Lung (tissue), 12 donors: ENCODE measurements around the gene ASCL2. TPM values are rescaled to one million over a fixed set of nuclear protein-coding genes. Genes with fewer than 3 reads are reported as not detected.

Source experiments
- ATAC-seq: fragments of 200-7000 bp; cut with Tn5 transposase; one replicate; pipeline ENCODE4 v1.9.1; 2020; ENCODE audit warnings: moderate number of reproducible peaks; ENCODE audit not compliant: insufficient read depth, low FRiP score
- DNase-seq, 3 donors: peaks; one replicate each; pipeline ENCODE4 v3.0.0-alpha.2; 2013 to 2017
- H3K27ac ChIP-seq, 2 donors: one replicate each; pipeline ENCODE4 v1.5.1; 2013; ENCODE audit warnings: mild to moderate bottlenecking in 2 of 2, moderate library complexity in 2 of 2, control low read depth in 1 of 2, inconsistent platforms in 1 of 2, low read depth in 1 of 2, low read length in 1 of 2
- H3K27me3 ChIP-seq, 3 donors: one replicate each; pipeline ENCODE4 v1.5.1; 2013; ENCODE audit warnings: low read length in 2 of 3; ENCODE audit not compliant: control insufficient read depth in 3 of 3, insufficient read depth in 3 of 3
- H3K36me3 ChIP-seq, 4 donors: one replicate each; pipeline ENCODE4 v1.5.1; 2013; ENCODE audit warnings: low read length in 4 of 4, mild to moderate bottlenecking in 1 of 4, moderate library complexity in 1 of 4; ENCODE audit not compliant: control insufficient read depth in 4 of 4, insufficient read depth in 4 of 4
- H3K4me1 ChIP-seq, 5 donors: one replicate each; pipeline ENCODE4 v1.5.1; 2013; ENCODE audit warnings: low read length in 5 of 5, mild to moderate bottlenecking in 2 of 5, moderate library complexity in 1 of 5; ENCODE audit not compliant: control insufficient read depth in 5 of 5, insufficient read depth in 5 of 5
- H3K4me3 ChIP-seq: one replicate; pipeline ENCODE4 v1.5.1; 2013; ENCODE audit warnings: mild to moderate bottlenecking, control low read depth, moderate library complexity
- H3K9ac ChIP-seq, 2 donors: one replicate each; pipeline ENCODE4 v1.5.1; 2013; ENCODE audit warnings: low read length in 2 of 2, control low read depth in 1 of 2; ENCODE audit not compliant: insufficient read depth in 1 of 2
- H3K9me3 ChIP-seq, 4 donors: one replicate each; pipeline ENCODE4 v1.5.1; 2013; ENCODE audit warnings: low read length in 3 of 4, mild to moderate bottlenecking in 1 of 4, moderate library complexity in 1 of 4; ENCODE audit not compliant: control insufficient read depth in 4 of 4, insufficient read depth in 3 of 4
- CTCF ChIP-seq: IDR thresholded peaks from 2 replicates; pipeline ENCODE4 v1.5.1; 2012; ENCODE audit warnings: mild to moderate bottlenecking; ENCODE audit errors: control extremely low read depth, extremely low read depth
- WGBS, 2 donors: extraction: QIAGEN DNeasy Blood & Tissue Kit; methylation state at CpG; one replicate each; pipeline ENCODE4 v1.1.7; 2013; 5-methylcytosine and 5-hydroxymethylcytosine counted together
- polyA plus RNA-seq, 2 donors: library from polyadenylated mRNA; stranded (reverse); fragments of 200-250 nt; gene quantifications; one replicate each; pipeline ENCODE4 v1.2.1, GENCODE V29; 2013
- total RNA-seq, 2 donors: library from RNA; depleted of rRNA in 1 of 2; stranded (reverse); fragments of >200 nt in 1 of 2; gene quantifications; one replicate each; pipeline ENCODE4 v1.2.1, GENCODE V29; 2014 to 2021
- donor health status: control.
- donor health status: control.
- donor health status: Bipolar disorder and iron deficiency.
- donor health status: healthy.
- donor health status: DM: yes; HTN: yes; CAD: no.

Gene ASCL2
- total and polyA plus RNA-seq, 4 donors = 0.94 to 2.4 (median 2.2) TPM; not detected in 1

DNA sequence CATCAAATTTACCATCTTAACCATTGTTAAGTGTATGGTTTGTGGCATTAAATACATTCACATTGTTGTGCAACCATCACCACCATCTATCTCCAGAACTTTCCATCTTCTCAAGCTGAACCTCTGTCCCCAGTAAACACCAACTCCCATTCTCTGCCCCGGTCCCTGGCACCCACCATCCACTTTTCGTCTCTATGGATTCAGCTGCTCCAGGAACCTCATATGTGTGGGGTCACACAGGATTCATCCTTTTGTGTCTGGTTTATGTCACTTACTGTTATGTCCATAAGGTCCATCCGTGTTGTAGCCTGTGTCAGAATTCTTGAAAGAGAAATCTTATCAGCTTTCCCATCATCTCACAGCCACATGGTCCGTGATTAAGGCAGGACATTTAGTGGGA, 47.7 kb upstream of the ASCL2 start:
- H3K4me1 ChIP-seq = peaks cover 8 to 43% (median 15%) of the 10 kb centered on the region in 5 donors
- H3K9ac ChIP-seq = no peak overlapping the region
- ATAC-seq (no peak), DNase-seq (no peak)
- peaks cover 0 to 5% (median 2%) of the 10 kb centered on the region in 4 donors for H3K9me3 ChIP-seq
- H3K36me3 ChIP-seq = no peaks in the 10 kb centered on the region
- 92 to 93% methylated on average over 4 of the region's 4 CpGs for WGBS, 2 donors
- H3K4me3 ChIP-seq = no peak overlapping the region
- H3K27ac ChIP-seq = no peak overlapping the region
- H3K27me3 ChIP-seq = no peaks in the 10 kb centered on the region
- no peak for TF ChIP-seq CTCF

GRCh38 chr11:2317354-2318050, 47.1 kb upstream of the ASCL2 start:
- Histone ChIP-seq H3K4me1 (peaks cover 8 to 43% (median 15%) of the 10 kb centered on the region in 5 donors), H3K4me3 (no peak overlapping the region), H3K36me3 (no peaks in the 10 kb centered on the region), H3K9me3 (peaks cover 0 to 5% (median 2%) of the 10 kb centered on the region in 4 donors), H3K27me3 (no peaks in the 10 kb centered on the region), H3K9ac (no peak overlapping the region), H3K27ac (no peak overlapping the region)
- TF ChIP-seq CTCF = no peak
- 95% methylated on average over 17 of the region's 17 CpGs for WGBS, 2 donors
- no peak for ATAC-seq
- DNase-seq = no peak

- no peak for DNase-seq
- WGBS, 2 donors = 80 to 87% methylated on average over 3 of the region's 3 CpGs
- ATAC-seq = no peak
- H3K27me3 ChIP-seq = no peaks in the 10 kb centered on the region
- no peak overlapping the region for H3K9ac ChIP-seq
- peaks cover 0 to 5% (median 2%) of the 10 kb centered on the region in 4 donors for H3K9me3 ChIP-seq
- peaks cover 8 to 47% (median 17%) of the 10 kb centered on the region in 5 donors for H3K4me1 ChIP-seq
- H3K36me3 ChIP-seq = no peaks in the 10 kb centered on the region
- H3K4me3 ChIP-seq = no peak overlapping the region
- H3K27ac ChIP-seq = no peak overlapping the region
- TF ChIP-seq CTCF = no peak
These were observed 46.5 kb upstream of the ASCL2 start for GRCh38 chr11:2316963-2317244.
